GM21786 (cell line): ENCODE data around the gene PRR14.
"Not testable (repeated sequence)": the region's sequence is repeated elsewhere in the genome, so short reads cannot be mapped to it uniquely, and the experiment has no call there.

Experiments
- ATAC-seq: cut with Tn5 transposase; IDR thresholded peaks from one replicate; pipeline ENCODE4 v1.9.1; 2021; ENCODE audit not compliant: unreplicated experiment

The PRR14 gene

DNA sequence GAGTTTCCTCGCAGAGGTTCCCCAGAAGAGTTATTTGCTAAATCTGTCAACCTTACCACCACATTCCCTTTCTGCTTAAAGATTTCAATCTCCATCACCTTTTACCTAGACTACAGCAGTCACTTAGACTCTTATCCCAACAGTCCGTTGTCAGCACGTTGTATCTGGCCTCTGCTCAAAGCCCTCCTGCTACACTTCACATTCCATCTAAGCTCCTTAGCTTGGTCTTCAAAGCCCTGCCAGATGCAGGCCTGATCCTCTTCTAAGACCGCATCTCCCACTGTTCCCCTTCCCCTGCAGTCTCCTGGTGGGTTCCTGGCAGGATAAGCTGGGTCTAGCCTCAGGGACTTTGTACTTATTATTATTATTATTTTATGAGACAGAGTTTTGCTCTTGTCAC lies 37.9 kb downstream of the PRR14 start:
- ATAC-seq = no peak

GRCh38 chr16:30691907-30692306 lies 41.1 kb downstream of the PRR14 start:
- ATAC-seq = no peak

DNA sequence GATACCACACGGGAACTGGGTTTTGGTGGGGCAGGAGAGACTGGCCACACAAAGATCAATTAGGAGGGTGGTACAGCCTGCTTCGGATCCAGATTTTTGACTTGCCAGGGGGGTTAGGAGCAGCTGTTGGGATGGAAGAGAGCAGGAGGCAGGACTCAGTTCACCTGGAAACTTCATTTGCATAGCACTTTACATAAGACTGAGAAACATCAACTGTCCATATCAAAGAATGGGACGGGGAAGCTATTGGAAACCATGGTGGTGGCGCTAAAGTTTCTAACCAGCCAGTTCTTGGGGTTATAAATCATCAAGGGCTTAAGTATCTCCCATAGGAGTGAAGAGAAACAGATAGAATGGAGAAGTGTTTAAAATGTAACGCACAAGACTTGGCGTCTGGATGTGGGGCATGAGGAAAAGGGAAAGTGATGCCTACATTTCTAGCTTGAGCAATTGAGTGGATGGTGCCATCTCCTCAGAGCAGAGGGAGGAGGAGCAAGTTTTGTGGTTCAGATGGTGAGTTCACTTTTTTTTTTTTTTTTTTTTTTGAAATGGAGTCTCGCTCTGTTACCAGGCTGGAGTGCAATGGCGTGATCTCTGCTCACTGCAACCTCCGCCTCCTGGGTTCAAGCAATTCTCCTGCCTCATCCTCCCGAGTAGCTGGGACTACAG lies 41.8 kb downstream of the PRR14 start:
- ATAC-seq = no peak

DNA sequence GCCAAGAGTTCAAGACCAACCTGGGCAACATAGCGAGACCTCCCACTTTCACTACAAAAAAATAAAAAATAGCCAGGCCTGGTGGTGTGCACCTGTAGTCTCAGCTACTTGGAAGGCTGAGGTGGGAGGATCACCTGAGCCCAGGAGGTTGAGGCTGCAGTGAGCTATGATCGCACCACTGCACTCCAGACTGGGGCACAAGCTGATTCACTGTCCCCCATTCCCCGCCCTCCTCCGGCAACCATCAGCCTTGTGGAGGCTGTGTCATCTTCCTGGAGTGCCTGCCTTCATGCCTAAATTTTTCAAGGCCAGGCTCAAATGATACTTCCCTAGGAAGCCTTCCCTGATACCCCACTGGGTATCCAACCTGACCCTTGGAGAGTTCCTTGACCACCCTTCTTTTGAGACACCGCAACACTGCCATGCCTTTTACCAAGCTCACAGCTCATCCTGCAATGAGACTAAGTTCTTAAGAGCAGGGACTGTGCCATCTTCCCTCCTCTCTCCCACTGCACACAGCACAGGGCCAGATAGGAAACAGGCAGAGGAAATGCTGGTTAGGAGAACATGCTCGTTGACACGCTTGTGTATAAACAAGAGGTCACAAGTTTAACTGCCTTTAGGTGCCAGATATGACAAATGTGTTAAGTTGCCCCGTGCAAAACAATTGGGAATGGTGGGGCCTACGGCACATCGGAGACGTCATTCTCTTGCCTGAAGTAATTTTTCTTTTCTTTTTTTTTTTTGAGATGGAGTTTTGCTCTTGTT lies 44.4 kb downstream of the PRR14 start:
- no peak for ATAC-seq

DNA sequence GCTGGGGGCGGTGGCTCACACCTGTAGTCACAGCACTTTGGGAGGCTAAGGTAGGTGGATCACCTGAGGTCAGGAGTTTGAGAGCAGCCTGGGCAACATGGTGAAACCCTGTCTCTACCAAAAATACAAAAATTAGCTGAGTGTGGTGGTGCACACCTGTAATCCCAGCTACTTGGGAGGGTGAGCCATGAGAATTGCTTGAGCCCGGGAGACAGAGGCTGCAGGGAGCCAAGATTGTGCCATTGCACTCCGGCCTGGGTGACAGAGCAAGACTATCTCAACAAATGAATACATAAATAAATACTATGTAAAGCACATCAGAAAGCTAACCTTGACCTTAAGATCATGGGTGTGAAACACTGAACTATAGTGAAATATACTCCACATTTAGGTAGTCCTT lies 45.9 kb downstream of the PRR14 start:
- not testable (repeated sequence) for ATAC-seq

DNA sequence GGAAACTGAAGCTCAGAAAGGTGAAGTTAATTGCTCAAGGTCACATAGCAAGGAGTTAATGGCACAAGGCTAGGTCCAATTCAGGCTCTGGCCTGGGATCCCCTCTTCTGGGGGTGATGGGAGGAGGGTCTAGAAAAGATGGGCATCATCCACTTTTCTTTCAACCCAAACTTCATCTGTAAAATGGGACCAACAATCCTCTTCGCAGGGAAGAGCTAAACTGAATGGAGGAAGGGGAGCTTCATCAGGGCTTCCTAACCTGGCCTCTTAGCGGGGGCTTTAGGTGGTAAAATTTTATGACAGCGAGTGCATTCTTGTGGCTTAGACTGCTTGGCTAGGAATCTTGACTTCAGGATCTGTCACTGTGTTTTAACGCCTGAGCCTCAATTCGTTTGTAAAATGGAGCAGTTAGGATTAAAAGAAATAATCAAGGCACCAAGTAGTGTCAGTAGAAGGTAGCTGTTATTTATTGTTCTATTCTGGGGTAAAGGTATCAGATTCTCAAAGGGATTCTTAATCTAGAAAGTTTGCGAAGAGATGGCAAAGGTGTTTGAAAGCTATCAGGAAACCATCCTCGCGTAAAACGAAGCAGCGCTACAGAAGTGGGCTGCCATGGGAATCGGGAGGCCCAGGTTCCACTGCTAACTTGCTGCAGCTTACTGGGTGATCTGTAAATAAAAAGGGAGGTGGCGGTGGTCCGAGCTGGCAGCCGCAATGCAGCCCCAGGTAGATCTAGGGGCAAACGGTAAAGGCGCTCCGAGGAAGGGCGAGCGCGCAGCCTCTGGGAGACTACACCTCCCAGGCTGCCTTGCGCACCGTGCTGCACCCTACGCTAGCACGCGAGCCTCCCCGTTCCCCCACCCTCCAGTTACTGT lies 46.7 kb downstream of the PRR14 start:
- no peak for ATAC-seq

DNA sequence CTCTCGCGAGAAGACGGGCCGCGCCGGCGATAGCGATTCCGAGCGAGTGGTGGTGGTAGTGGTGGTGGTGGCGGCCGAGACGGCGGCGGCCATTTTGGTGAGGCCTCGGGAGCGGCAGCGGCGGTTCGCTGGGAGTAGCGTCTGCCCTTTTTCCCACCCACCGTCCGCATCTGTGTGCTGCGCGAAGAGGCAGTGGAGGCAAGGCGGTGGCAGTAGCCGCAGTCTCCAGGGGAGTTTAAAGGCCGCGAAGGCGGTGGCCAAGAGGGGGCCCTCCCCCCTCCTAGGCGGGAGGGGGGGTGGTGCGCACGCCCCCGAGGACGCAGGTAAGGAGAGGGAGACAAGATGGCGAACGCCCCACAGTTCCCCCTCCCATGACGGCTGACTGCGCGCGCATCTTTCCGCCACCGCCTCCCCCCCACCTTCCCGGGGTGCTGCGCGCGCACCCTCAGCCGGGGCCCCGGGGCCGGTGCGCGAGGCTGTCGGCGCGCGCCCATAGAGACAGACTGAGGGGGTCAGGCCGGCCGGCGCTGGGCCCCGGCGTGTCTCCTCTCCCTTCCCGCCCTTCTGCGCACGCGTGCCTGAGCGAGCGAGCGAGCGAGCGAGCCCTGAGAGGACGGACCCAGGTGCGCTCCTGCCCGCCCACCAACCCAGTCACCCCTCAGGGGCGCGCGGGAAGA lies 47.5 kb downstream of the PRR14 start:
- ATAC-seq = peak; percentile 86

GRCh38 chr16:30698816-30699614 lies 48.3 kb downstream of the PRR14 start, which contains the start of gene SRCAP:
SRCAP (plus strand) TSS chr16:30699171; CDS start chr16:30700825, 1,654 bp downstream.
- ATAC-seq = peak; percentile 29

- no peak for ATAC-seq
Measured at GRCh38 chr16:30699615-30700099, 48.9 kb downstream of the PRR14 start.

GRCh38 chr16:30700491-30700890 lies 49.7 kb downstream of the PRR14 start:
- ATAC-seq = no peak

DNA sequence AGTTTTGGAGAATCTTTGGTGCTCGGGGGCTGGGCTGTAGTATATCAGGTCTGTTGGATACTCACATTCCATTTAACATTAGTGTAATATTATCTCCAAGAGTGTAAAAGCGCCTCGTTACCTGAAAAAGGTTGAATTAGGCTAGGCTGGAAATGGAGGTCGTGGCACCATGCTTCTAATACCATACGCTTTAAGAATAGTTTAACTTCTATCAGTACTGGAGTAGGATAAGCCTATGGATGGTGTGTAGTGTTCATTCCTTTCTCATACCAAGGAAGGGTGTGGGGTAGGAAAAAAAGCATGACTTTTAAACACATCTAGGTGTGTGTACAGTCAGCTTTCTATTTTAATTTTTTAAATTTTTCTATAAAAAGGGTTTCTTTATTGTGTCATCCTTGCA lies 50.2 kb downstream of the PRR14 start:
- no peak for ATAC-seq

DNA sequence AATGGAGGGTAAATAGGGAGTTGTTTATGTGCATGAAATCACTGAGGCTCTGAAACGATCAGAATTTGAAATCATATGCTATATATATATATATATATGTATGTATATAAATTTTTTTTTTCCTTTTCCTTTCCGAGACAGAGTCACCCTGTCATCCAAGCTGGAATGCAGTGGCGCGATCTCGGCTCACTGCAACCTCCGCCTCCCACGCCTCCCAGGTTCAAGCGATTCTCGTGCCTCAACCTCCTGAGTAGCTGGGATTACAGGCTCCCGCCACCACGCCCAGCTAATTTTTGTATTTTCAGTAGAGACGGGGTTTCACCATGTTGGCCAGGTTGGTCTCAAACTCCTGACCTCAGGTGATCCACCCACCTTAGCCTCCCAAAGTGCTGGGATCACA lies 52.3 kb downstream of the PRR14 start:
- not testable (repeated sequence) for ATAC-seq

DNA sequence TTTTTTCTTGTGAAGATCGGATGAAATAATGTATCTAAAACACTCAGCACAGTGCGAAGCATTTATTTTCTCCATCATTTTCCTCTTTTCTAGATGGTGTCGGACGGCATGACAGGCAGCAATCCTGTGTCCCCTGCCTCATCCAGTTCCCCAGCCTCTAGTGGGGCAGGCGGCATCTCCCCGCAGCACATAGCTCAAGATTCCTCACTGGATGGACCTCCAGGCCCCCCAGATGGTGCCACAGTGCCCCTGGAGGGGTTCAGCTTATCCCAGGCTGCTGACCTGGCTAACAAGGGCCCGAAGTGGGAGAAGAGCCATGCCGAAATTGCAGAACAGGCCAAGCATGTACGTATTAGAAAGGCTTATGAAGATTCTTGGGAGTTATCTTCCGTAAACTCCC lies 53.2 kb downstream of the PRR14 start:
- no peak for ATAC-seq
